ENCODE data around the gene ABCG8. TPM values are rescaled to one million over a fixed set of nuclear protein-coding genes. Genes with fewer than 3 reads are reported as not detected.

Gene ABCG8
- not detected in 2 replicates for total RNA-seq (2014; rRNA removed; shearing (Covaris generic); ENCODE audit: low replicate concordance)

DNA sequence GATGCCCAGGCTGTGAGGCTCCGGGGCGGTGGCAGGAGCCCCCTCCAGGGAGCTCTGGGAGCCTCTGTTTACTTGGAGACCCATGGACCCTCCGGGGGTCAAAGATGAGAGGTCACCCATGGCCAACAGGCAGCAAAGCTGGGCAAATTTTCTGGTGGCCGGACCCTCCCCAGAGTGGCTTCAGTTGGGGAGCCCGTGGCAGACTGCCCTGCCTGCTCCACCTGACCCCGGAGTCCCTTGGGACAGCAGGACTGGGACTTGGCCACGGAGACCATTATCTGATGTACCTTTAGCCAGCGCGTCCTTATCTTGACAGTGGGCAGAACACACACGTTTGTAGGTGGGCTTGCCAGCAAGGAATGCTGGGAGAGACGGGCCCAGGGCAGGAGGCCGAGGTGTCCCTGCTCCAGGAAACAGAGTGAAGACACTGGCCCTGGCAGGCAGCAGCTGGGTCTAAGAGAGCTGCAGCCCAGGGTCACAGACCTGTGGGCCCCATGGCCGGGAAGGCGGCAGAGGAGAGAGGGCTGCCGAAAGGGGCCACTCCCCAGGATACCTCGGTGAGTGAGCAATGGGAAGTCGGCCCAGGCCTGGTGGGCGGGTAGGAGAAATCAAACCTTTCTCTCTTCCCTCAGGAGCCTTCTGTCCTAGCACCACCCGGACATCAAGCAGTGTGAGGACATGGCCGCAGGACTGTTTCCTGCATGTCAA is at the start of gene ABCG8, which contains the start of gene ABCG5:
TSS of gene ABCG8 (plus strand) at position 412 of the 708 bp plus-strand sequence. CDS start at position 495, 83 bp downstream.
TSS of gene ABCG5 (minus strand) at position 280 of the 708 bp plus-strand sequence. CDS start at position 120, 160 bp downstream.
- no peaks in the 10 kb centered on the region for H3K79me2 ChIP-seq (ENCODE audit: low read length)
- no peaks in the 10 kb centered on the region for H4K20me1 ChIP-seq (ENCODE audit: insufficient read depth, low read depth, low read length)
- H3K27ac ChIP-seq (ENCODE audit: low read length): no peak within 1 kb of the TSS
- no peaks in the 10 kb centered on the region for H3K9me3 ChIP-seq (ENCODE audit: low read length)
- no peaks in the 10 kb centered on the region for H3K4me1 ChIP-seq (ENCODE audit: low read length)
- no peak within 1 kb of the TSS for H3K4me2 ChIP-seq (ENCODE audit: low read depth, low read length, poor library complexity, severe bottlenecking)
- no peaks in the 10 kb centered on the region for H3K36me3 ChIP-seq (ENCODE audit: insufficient read depth, low read length)
- no peak within 1 kb of the TSS for H3K9ac ChIP-seq (ENCODE audit: low read length)
- no peaks in the 10 kb centered on the region for H3K27me3 ChIP-seq (ENCODE audit: low read length)
- DNase-seq: no peak
- H3K9me2 ChIP-seq (replicated peaks; ENCODE audit: insufficient read depth, low read length): no peaks in the 10 kb centered on the region
- no peak within 1 kb of the TSS for H2AFZ ChIP-seq (ENCODE audit: low read length)
- H3K4me3 ChIP-seq (ENCODE audit: low read length): no peak within 1 kb of the TSS

DNA sequence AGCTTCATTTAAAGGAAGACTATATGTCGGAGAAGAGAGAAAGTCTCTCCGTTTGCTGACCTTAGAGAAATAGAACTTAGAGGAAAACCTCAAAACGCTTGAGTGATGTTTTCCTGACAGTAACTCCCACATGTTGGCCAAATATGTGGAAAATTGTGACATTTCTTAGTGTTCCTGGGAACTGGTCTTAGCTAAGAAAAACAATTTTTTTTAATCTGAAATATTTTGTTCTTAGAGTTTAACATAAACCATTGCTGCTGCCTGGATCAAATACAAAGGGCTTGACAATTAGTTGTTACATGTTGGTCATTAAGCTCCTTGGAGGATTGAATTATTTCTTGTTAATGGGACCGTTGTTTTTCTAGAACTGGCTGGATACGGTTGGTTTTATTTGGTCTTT is 48.6 kb upstream of the ABCG8 start:
- Histone ChIP-seq H3K9me2 (replicated peaks; ENCODE audit: insufficient read depth, low read length) (no peaks in the 10 kb centered on the region), H3K36me3 (ENCODE audit: insufficient read depth, low read length) (no peaks in the 10 kb centered on the region), H3K9ac (ENCODE audit: low read length) (no peak overlapping the region), H3K79me2 (ENCODE audit: low read length) (no peaks in the 10 kb centered on the region), H3K27me3 (ENCODE audit: low read length) (no peaks in the 10 kb centered on the region), H2AFZ (ENCODE audit: low read length) (no peak overlapping the region), H4K20me1 (ENCODE audit: insufficient read depth, low read depth, low read length) (no peaks in the 10 kb centered on the region), H3K4me1 (ENCODE audit: low read length) (peaks cover 7% of the 10 kb centered on the region), H3K9me3 (ENCODE audit: low read length) (no peaks in the 10 kb centered on the region), H3K27ac (ENCODE audit: low read length) (no peak overlapping the region), H3K4me2 (ENCODE audit: low read depth, low read length, poor library complexity, severe bottlenecking) (no peak overlapping the region), H3K4me3 (ENCODE audit: low read length) (no peak overlapping the region)
- no peak for DNase-seq

DNA sequence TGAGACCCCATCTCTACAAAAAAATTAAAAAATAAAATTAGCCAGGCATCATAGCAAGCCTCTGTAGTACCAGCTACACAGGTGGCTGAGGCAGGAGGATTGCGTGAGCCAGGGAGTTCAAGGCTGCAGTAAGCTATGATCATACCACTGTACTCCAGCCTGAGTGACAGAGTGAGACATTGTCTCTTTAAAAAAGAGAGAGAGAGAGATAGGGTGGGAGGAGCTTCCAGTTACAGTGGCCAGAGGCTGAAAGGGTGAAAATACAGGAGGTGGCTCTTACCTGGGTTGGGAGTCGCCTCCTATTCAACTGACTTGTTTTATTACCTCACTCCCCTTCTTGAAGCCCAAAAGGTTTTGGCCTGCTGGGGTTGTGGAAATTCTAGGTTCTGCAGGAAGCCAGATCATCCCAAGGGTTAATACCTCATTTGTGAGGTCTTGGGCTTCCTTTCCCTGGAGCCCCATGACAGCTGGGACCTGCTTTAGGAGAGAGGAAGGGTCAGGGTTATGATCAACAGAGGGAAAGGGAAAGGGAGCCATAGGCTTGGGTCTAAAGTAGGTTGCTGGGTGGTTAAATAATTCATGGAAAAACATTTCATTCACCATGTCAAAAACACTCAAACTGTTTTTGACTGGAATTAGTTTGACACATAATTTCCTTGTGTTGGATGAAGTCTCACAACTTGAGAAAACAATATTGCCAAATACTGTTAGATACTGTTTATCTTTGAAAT is 47.6 kb upstream of the ABCG8 start:
- Histone ChIP-seq H3K79me2 (ENCODE audit: low read length) (no peaks in the 10 kb centered on the region), H3K4me1 (ENCODE audit: low read length) (peaks cover 7% of the 10 kb centered on the region), H3K9ac (ENCODE audit: low read length) (no peak overlapping the region), H3K4me2 (ENCODE audit: low read depth, low read length, poor library complexity, severe bottlenecking) (no peak overlapping the region), H3K27ac (ENCODE audit: low read length) (no peak overlapping the region), H2AFZ (ENCODE audit: low read length) (no peak overlapping the region), H3K9me2 (replicated peaks; ENCODE audit: insufficient read depth, low read length) (no peaks in the 10 kb centered on the region), H3K9me3 (ENCODE audit: low read length) (no peaks in the 10 kb centered on the region), H3K4me3 (ENCODE audit: low read length) (no peak overlapping the region), H4K20me1 (ENCODE audit: insufficient read depth, low read depth, low read length) (no peaks in the 10 kb centered on the region), H3K36me3 (ENCODE audit: insufficient read depth, low read length) (no peaks in the 10 kb centered on the region), H3K27me3 (ENCODE audit: low read length) (no peaks in the 10 kb centered on the region)
- DNase-seq: no peak

DNA sequence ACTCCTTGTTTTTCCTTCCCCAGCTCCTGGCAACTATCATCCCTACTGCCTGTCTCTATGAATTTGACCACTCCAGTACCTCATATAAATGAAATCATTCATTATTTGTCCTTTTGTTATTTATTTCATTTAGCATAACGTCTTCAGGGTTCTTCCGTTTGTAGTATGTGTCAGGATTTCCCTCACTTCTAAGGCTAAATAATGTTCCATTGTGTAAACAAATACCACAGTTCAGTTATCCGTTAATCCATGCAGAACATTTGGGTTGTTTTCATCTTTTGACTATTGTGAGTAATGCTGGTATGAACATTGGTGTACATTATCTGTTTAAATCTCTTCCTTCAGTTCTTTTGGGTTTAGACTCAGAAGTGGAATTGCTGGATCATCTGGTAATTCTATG is 46.1 kb upstream of the ABCG8 start:
- no peak overlapping the region for H3K9ac ChIP-seq (ENCODE audit: low read length)
- H3K27me3 ChIP-seq (ENCODE audit: low read length): no peaks in the 10 kb centered on the region
- no peak overlapping the region for H2AFZ ChIP-seq (ENCODE audit: low read length)
- no peak overlapping the region for H3K27ac ChIP-seq (ENCODE audit: low read length)
- H3K36me3 ChIP-seq (ENCODE audit: insufficient read depth, low read length): no peaks in the 10 kb centered on the region
- no peaks in the 10 kb centered on the region for H3K79me2 ChIP-seq (ENCODE audit: low read length)
- H4K20me1 ChIP-seq (ENCODE audit: insufficient read depth, low read depth, low read length): no peaks in the 10 kb centered on the region
- H3K4me3 ChIP-seq (ENCODE audit: low read length): no peak overlapping the region
- DNase-seq: no peak
- peaks cover 7% of the 10 kb centered on the region for H3K4me1 ChIP-seq (ENCODE audit: low read length)
- H3K9me2 ChIP-seq (replicated peaks; ENCODE audit: insufficient read depth, low read length): no peaks in the 10 kb centered on the region
- H3K4me2 ChIP-seq (ENCODE audit: low read depth, low read length, poor library complexity, severe bottlenecking): no peak overlapping the region
- H3K9me3 ChIP-seq (ENCODE audit: low read length): no peaks in the 10 kb centered on the region

DNA sequence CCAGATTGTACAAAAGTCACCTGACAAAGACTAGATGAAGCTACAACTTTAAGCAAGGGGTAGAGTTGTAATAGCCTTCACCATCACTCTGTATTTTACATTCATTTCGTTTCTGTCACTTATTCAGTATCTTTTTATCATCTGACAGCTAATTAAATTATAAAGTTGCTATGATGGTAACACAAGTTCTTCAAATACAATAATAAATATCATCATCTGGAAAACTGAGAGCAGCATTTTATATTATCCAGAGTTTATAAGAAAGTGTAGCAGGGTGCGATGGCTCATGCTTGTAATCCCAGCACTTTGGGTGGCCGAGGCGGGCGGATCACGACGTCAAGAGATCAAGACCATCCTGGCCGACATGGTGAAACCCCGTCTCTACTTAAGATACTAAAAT is 43.8 kb upstream of the ABCG8 start:
- Histone ChIP-seq H3K4me1 (ENCODE audit: low read length) (peaks cover 7% of the 10 kb centered on the region), H3K4me2 (ENCODE audit: low read depth, low read length, poor library complexity, severe bottlenecking) (no peak overlapping the region), H3K79me2 (ENCODE audit: low read length) (no peaks in the 10 kb centered on the region), H3K4me3 (ENCODE audit: low read length) (no peak overlapping the region), H3K9me2 (replicated peaks; ENCODE audit: insufficient read depth, low read length) (no peaks in the 10 kb centered on the region), H2AFZ (ENCODE audit: low read length) (no peak overlapping the region), H3K27me3 (ENCODE audit: low read length) (no peaks in the 10 kb centered on the region), H4K20me1 (ENCODE audit: insufficient read depth, low read depth, low read length) (no peaks in the 10 kb centered on the region), H3K9me3 (ENCODE audit: low read length) (no peaks in the 10 kb centered on the region), H3K27ac (ENCODE audit: low read length) (no peak overlapping the region), H3K36me3 (ENCODE audit: insufficient read depth, low read length) (no peaks in the 10 kb centered on the region), H3K9ac (ENCODE audit: low read length) (no peak overlapping the region)
- DNase-seq: no peak

DNA sequence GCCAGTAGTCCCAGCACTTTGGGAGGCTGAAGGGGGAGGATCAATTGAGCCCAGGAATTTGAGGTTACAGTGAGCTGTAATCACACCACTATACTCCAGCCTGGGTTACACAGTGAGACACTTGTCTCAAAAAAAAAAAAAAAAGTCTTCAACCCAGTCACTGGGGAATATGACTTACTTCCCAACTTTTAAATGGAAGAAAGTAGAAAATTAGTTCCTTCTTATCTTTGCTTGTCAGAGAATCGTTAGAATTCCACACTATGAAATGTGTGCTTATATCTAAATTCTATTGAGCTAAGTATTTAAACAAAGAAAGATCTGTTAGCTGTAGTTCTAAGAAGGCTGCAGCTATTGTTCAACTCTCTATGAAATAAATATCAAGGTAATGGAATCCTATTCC is 42.6 kb upstream of the ABCG8 start:
- Histone ChIP-seq H3K9me3 (ENCODE audit: low read length) (no peaks in the 10 kb centered on the region), H3K36me3 (ENCODE audit: insufficient read depth, low read length) (no peaks in the 10 kb centered on the region), H3K79me2 (ENCODE audit: low read length) (no peaks in the 10 kb centered on the region), H2AFZ (ENCODE audit: low read length) (no peak overlapping the region), H4K20me1 (ENCODE audit: insufficient read depth, low read depth, low read length) (no peaks in the 10 kb centered on the region), H3K4me2 (ENCODE audit: low read depth, low read length, poor library complexity, severe bottlenecking) (no peak overlapping the region), H3K9ac (ENCODE audit: low read length) (no peak overlapping the region), H3K27ac (ENCODE audit: low read length) (no peak overlapping the region), H3K9me2 (replicated peaks; ENCODE audit: insufficient read depth, low read length) (no peaks in the 10 kb centered on the region), H3K27me3 (ENCODE audit: low read length) (no peaks in the 10 kb centered on the region), H3K4me3 (ENCODE audit: low read length) (no peak overlapping the region), H3K4me1 (ENCODE audit: low read length) (peaks cover 7% of the 10 kb centered on the region)
- no peak for DNase-seq

DNA sequence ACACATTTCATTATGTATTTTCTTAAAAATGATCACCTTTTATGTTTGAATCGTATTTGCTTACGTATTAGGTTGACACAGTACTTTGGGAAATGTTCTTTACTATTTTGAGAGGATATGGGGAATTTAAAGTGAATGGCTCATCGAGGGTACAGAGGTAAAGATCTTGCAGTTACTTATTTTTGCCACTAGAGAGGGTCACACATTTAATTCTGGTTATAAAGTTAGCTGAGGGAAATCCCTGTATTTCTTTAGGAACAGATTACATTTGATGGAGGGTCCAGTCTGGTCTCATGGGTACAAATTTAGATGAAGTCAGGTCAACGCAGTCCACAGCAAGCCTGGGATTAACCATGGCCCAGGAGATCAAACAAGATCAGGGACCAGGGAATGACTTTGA is 40.5 kb upstream of the ABCG8 start:
- Histone ChIP-seq H3K9me3 (ENCODE audit: low read length) (no peaks in the 10 kb centered on the region), H3K36me3 (ENCODE audit: insufficient read depth, low read length) (no peaks in the 10 kb centered on the region), H3K27ac (ENCODE audit: low read length) (no peak overlapping the region), H3K9me2 (replicated peaks; ENCODE audit: insufficient read depth, low read length) (no peaks in the 10 kb centered on the region), H4K20me1 (ENCODE audit: insufficient read depth, low read depth, low read length) (no peaks in the 10 kb centered on the region), H3K27me3 (ENCODE audit: low read length) (no peaks in the 10 kb centered on the region), H3K4me1 (ENCODE audit: low read length) (peaks cover 7% of the 10 kb centered on the region), H3K9ac (ENCODE audit: low read length) (no peak overlapping the region), H3K4me3 (ENCODE audit: low read length) (no peak overlapping the region), H3K79me2 (ENCODE audit: low read length) (no peaks in the 10 kb centered on the region), H2AFZ (ENCODE audit: low read length) (no peak overlapping the region), H3K4me2 (ENCODE audit: low read depth, low read length, poor library complexity, severe bottlenecking) (no peak overlapping the region)
- DNase-seq: no peak

DNA sequence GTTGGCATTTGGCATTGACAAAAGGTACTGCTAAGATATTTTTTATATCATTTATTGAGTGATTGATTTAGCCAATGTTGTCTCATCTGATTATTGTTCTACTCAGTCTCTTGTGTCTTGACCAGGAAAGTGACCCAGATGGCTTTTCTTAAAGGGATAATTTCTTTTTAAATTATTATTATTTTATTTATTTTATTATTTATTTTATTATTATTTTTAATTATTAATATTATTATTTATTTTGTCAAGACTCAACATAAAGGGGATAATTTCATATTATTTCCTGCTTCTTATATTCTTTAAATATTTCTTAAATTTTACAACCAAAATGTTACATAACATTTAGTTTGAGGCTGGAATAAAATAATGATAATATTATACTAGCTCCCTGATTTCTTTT is 37.9 kb upstream of the ABCG8 start:
- Histone ChIP-seq H3K4me3 (ENCODE audit: low read length) (no peak overlapping the region), H3K27ac (ENCODE audit: low read length) (no peak overlapping the region), H3K9ac (ENCODE audit: low read length) (no peak overlapping the region), H4K20me1 (ENCODE audit: insufficient read depth, low read depth, low read length) (no peaks in the 10 kb centered on the region), H3K27me3 (ENCODE audit: low read length) (no peaks in the 10 kb centered on the region), H3K4me1 (ENCODE audit: low read length) (no peaks in the 10 kb centered on the region), H3K4me2 (ENCODE audit: low read depth, low read length, poor library complexity, severe bottlenecking) (no peak overlapping the region), H3K79me2 (ENCODE audit: low read length) (no peaks in the 10 kb centered on the region), H3K36me3 (ENCODE audit: insufficient read depth, low read length) (no peaks in the 10 kb centered on the region), H3K9me3 (ENCODE audit: low read length) (no peaks in the 10 kb centered on the region), H3K9me2 (replicated peaks; ENCODE audit: insufficient read depth, low read length) (no peaks in the 10 kb centered on the region), H2AFZ (ENCODE audit: low read length) (no peak overlapping the region)
- DNase-seq: no peak

Data from Karpas-422 (cell line).